HG03457 (cell line): Measurements from ENCODE around the gene CCNI.

Source experiments
- ATAC-seq: cut with Tn5 transposase; IDR thresholded peaks from one replicate; pipeline ENCODE4 v1.9.1; 2021; ENCODE audit warnings: moderate number of reproducible peaks; ENCODE audit not compliant: unreplicated experiment

CCNI gene

DNA sequence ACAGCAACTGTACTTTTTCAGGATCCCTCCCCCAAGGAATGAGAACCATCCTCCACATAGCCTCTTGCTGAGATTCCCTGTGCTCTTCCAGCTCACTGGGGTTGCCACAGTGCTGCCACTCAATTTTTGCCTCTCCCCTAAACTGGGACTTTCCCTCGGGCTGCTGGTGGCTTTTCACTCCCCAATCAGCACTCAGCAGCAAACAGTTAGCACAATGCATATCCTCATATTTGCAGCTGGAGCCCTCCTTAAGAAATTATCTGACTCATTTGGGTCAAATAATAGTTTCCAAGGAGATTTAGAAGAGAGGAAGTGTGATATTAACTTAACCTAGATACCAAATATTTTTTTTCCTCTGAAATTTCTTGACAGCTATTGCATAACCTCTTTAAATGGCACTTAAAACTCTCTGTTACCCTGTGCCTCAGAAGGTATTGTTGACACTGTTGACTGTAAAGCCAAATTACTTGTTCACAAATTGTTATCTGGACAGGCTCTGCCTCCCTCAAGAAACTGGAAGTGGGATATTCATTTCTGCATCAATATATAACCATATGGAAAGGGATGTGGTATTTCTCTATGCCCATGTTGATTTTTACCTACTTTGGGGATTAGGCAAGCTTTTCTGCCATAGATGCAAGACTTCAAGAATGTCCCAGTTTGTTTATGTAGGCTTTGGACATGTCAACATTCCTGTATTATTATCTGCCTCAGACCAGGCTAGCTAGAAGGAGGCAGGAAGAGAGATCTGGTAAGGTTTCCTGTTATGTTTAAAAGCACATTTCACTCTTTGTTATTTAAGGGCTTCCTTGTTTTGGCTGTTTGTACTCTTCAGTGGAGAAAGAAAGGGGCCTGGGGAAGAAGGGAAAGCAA, 68.2 kb downstream of the CCNI start:
- ATAC-seq = no peak

DNA sequence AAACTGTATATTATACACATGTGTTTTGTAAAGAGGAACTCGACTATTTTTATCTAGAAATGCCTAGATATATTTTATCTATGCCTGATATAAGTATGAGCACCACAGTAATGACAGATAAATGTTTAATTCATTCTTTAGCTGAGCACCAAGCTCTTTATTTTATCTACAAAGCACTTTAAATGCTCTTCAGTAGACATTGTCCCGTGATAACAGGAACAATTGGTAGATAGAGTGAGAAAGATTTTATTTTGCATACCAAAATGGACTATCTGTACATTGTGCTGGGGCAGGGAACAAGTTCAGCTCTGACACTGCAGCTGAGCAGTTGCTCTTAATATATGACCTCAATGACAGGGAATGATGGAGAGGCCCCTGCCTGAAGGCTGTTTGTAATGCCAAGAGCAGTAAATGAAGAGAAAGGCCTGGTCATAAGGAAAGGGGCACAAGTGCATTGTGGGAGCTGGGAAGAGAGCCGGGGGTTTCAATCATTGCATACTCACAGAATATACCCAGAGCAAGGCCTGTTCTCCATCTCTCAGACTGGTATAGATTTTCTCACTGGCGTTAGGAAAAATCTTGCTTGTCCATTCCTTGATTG, 68.9 kb downstream of the CCNI start:
- no peak for ATAC-seq

DNA sequence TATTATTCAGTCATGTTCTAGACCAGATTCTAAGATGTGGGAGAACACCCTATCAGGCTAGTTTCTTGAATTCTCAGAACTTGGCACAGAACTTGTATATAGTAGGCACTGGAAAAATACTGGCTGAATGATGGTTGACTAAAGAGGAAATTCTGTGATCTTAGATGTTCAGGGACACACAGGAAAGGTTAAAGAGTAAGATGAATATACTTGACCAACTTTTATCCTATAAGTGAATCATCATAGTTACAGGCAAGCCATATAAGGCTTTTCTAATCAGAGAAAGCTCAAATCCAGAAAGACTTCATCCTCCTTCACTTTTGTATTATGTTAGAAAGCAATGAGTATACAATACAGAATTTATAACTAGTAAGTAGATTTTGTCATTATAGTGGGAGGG, 72.4 kb downstream of the CCNI start:
- ATAC-seq = no peak

DNA sequence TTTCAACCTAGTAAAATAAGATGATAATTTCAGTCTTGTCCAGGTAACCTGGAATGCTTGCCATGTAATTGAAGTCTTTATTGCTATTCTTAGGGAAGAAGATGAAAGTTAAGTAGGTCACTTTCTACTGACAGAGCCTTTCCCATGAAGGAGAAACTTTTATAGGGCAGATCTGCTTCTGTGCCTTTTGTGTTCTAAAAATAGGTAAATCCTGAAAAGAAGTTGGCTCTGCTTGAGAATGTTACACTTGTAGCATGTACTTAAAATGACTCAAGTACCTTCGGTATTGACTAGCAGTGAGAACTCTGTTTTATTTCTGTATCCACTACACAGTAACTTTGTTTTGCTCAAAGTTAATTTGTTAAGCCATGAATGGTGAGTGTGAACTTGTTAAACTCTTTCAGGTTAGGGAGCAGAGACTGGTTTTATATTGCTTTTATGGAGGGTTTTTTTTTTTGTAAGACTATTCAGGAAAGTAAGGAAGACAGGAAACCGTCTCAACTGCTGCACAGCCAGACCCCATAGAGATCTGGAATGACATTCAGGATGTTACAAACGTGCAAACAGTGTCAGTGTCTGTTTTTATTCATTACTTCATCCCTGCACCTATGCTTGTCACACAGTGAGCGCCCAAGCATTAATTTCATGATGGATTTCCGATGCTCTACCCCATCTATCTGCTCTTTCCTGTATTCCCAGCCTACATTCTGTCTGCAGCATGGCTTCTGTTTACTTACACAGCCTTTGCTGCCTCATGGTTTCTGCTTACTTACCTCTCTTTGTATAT, 73.3 kb downstream of the CCNI start:
- ATAC-seq = no peak

GRCh38 chr4:77001907-77002306, 73.9 kb downstream of the CCNI start:
- ATAC-seq = no peak

DNA sequence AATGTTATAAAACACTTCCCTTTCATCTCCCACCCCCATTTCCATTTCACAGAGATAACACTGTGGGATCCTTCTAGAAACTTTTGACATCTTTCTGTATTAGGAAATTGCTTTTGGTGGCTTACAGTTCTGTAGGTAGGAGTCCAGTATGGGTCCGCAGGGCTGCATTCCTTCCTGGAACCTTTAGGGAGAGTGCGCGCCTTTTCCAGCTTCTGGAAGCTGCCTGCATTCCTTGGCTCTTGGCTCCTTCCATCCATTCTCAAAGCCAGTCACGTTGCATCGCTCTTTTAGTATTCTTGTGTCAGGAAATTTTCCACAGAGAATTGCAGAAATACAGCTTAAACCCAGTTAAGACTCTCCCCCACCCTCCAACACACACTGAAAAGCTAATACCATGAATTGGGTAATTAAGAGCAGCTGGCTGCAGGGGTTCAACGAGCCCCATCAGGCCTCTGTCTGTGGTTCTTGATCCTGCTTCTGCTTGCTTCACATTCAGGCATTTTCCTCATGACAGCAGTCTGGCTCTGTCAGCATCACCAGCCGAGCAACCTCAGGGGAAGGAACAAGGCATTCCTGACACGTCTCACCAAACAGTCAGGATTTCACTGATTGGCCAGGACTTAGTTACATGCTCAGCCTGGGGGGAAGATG, 77.4 kb downstream of the CCNI start:
- no peak for ATAC-seq

- no peak for ATAC-seq
Measured at GRCh38 chr4:76997532-76997931, 78.3 kb downstream of the CCNI start.
